Measurements from ENCODE around the gene ZNF280A. TPM values are rescaled to one million over a fixed set of nuclear protein-coding genes. Genes with fewer than 3 reads are reported as not detected.

ZNF280A gene, protein sequence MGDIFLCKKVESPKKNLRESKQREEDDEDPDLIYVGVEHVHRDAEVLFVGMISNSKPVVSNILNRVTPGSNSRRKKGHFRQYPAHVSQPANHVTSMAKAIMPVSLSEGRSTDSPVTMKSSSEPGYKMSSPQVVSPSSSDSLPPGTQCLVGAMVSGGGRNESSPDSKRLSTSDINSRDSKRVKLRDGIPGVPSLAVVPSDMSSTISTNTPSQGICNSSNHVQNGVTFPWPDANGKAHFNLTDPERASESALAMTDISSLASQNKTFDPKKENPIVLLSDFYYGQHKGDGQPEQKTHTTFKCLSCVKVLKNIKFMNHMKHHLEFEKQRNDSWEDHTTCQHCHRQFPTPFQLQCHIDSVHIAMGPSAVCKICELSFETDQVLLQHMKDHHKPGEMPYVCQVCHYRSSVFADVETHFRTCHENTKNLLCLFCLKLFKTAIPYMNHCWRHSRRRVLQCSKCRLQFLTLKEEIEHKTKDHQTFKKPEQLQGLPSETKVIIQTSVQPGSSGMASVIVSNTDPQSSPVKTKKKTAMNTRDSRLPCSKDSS
- total RNA-seq (2014; rRNA removed; shearing (Covaris generic)), result 5.4 and 8.8 TPM in 2 replicates

DNA sequence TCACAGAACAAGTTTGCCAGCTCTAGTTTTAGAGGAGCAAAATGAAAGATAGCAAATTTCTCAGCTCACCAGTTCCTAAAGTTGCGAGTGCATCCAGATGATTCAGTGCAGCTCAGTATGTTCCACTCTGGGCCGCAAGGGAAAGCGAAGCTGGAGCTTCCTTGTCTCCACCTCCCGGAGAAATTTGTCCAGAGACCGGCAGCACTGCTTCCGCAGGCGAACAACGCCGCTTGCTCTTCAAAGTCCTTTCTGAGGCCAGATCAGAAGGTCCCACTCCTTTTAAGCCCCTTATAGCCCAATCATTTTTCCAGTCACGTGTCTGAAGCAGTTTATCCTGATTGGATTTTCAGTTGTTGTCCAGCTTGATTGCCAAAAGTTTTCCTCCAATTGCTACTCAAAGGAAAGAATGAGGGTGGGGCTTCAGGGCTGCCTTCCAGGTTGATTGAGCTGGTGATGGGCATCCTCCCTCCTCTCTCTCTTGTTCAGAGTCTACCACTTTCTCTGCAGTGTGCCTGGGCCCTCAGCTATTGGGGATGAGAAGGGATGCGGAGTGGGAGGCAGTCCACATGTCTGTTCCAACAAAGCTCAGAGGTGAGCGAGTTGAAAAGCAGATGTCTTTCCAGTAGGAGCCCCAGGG is at the start of gene ZNF280A:
TSS of gene ZNF280A (minus strand) at position 251 of the 637 bp plus-strand sequence. CDS start 4,640 bp downstream, outside the sequence.
- DNase-seq (ENCODE audit: low spot score), result peak; percentile 92

DNA sequence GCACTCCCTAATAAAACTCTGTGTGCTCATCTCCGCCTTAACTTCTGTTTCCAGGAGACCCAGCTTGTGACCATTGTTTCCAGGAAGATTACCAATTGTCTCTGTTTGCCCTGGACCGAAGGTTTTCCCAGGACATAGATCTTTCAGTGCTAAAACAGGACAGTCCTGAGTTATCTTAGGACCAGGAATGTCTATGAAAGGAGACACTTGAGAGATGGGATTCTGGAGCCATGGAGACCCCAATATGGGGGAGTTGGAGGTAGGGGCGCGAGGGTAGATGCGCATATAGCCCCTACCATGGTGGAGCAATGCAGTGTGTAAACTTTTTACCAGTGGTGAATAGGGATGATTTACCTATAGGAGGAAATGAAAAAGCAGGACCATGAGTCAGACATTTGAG is 49.1 kb upstream of the ZNF280A start:
- DNase-seq (ENCODE audit: low spot score), result no peak

DNA sequence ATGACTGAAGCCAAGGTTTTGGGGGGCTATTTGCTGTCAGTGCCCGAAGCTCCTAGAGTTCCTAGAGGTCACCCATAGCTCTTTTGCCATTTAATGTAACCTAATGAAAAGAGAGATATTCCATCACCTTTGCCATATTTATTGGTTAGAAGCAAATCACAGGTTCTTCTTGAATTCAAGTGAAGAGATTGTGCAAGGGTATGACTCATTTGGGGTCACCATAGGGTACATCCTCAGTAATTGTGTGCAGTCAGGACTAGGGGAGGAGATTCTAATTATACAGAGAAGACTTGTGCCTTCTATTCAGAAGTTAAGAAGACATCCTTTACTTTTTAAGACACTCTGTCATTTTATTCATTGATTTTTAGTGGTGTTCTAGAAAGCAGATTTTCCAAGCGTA is 45.9 kb upstream of the ZNF280A start:
- no peak for DNase-seq (ENCODE audit: low spot score)

DNA sequence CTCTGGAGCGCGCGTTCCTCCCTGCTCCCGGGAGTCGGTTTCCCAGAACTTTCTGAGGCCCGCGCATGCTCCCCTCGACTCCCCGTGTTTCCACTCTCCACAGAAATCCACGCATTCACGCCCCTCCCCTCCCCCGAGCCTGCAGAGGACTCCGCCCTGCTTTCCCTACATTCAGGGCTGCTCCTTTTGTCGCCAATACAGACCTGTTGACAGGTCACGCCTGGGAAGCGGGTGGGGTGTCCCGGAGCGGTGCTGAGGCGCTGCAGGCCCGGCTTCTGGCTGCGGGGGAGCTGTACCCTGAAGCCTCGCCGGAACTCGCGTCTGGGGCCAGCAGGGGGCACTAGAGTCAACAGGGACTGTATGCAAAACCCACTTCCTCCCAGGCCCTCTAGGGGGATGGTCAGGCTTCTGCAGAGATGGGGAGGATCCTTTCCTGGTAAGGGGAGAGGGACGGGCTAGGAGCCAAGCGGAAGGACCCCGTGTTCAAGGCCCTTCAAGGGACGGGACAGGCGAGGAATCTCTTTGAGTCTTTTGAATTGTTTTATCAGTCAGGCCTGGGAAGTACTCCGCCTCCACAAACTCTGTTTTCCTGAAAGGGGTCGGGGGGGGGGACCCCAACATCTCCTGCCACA is 39.0 kb upstream of the ZNF280A start, which contains the start of gene PRAME:
TSS of gene PRAME (minus strand) at position 294 of the 632 bp plus-strand sequence. CDS start 2,433 bp downstream, outside the sequence.
- DNase-seq (ENCODE audit: low spot score), result peak; percentile 75

DNA sequence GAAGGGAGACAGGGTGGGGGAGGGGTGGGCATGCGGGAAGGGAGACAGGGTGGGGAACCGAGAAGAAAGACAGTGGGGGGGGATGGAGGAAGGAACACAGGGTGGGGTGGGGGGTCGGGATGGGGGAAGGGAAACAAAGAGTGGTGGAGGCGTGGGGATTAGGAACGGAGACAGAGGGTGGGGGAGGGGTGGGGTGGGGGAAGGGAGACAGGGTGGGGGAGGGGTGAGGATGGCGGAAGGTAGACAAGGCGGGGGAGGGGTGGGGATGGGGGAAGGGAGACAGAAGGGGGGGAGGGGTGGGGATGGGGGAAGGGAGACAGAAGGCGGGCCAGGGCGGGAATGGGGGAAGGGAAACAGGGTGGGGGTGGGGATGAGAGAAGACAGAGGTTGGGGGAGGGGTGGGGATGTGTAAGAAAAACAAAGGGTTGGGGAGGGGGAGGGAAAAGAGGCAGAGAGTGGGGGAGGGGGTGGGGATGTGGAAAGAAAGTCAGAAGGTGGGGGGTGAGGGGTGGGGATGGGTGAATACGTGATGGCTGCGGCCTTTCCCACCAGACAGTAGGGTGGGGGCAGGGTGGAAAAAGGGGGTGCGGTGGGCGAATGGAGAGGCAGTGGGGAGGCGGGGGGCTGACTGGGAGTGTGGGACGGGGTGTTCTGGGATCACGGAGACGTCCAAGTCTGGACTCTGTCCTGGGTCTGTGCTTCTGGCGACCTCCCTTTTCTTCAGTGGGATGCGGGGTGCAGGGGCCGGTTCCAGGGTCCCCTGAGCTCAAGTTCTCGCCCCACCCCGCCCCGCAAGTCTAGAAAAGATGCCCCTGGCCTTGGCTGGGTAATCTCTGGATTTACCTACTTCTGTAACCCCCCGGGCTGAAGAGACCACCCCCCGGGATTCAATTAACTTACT is 38.3 kb upstream of the ZNF280A start:
- DNase-seq (ENCODE audit: low spot score), result no peak

DNA sequence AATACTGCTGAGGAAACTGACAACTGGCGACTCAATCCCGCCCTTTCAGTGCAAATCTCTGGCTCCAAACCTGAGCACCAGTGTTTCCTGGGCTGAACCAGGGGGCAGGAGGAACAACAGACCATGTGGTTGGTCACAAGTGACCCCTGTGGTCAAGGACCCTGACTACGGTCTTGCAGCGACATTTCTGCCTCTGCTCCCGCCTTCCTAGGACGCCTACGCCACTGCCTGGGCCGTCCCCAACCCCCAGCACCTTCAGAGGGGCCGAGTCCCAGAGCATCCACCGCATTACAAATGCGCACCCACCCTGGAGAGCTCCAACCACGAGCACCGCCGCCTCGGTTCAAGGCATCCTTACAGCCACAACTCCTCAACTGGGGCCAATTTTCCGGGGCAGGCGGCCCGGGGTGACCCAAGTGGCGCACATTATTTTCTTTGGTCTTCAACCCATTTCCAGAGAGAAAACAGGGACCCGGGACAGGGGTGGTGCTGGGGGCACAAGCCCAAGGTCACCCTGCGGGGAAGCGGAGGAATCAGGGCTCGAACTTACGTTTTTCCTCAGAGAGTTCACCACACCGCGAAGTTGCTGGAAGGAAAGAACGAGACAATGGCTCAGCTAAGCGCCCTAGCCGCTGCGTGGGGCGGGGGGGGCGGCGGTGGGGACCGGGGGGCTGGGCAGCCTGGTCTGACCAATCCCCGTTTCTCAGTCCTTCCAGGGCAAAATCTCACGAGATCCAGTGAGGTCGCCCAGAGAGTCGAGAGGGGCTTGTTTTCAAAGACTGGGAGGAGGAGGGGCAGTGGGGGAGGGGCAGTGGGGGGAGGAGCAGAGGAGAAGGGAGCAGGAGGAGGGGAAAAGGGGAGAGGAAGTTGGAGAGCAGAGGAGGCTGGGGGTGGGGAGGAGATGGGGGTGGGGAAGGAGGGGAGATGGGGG is 37.2 kb upstream of the ZNF280A start:
- no peak for DNase-seq (ENCODE audit: low spot score)

DNA sequence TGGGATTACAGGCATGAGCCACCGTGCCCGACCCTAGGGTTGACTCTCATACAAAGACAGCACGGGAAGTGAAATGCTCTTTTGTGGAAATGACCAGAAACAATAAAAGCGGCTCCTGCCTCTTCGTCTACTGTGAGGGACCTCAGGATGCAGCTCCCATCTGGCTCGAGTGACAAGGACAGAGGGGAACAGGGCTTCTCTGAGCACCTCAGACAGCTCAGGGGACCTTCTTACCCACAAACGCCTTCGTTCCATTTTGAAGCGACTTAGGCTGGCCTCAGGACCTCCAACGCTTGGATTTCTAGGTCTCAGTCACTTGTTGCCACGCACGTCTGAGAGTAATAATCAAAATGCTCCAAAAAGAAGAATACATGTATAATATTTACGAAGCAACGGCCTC is 36.5 kb upstream of the ZNF280A start:
- no peak for DNase-seq (ENCODE audit: low spot score)

DNA sequence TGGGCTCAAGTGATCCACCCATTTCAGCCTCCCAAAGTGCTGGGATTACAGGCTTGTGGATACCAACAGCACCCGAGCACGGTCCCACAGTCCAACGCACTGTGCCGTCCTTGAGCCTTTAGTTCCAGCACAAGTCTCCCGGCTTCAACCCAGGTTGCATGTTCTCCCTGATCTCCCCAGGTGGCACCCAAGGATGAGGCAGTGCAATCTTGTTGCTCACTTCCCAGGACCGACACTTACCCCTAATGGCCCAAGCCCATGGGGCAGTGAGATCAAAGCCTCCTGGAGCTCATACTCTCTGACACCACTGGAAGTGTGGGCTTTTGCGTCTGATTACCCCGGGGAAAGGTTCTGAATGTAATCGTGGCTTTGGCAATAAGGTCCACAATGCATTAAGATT is 35.5 kb upstream of the ZNF280A start:
- DNase-seq (ENCODE audit: low spot score), result no peak

DNA sequence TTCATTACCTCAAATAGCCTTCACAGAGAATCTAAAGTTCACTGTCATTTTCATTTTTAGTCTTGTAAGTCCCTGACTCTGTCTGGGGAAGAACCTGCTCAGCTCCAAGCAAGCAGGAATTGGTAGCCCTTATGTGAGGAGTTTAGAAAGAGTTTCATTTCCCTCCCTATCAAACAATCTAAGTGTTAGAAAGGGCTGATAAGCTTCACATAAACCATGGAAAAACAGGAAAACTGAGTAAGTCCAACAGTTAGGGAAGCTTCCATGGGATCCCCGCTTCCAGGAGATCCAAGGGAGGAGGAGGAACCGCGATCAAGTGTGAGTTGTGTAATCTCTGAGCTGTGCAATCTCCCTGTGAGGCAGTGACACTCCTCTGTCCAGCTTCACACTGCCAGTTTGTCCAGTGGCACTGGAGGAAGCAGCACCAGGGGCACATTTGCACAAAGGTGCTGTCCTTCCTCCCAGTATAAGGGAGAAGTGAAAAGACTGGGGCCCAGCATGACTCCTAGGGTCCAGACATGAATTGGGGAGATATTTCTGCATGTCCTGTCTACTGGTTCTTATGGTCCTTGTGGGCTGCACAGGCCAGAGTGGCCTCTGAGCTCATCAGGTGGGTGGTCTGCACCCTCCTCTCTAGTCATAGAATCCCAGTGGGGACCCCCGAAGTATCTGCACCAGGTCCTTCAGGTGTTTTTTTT is 34.7 kb upstream of the ZNF280A start:
- DNase-seq (ENCODE audit: low spot score), result no peak

DNA sequence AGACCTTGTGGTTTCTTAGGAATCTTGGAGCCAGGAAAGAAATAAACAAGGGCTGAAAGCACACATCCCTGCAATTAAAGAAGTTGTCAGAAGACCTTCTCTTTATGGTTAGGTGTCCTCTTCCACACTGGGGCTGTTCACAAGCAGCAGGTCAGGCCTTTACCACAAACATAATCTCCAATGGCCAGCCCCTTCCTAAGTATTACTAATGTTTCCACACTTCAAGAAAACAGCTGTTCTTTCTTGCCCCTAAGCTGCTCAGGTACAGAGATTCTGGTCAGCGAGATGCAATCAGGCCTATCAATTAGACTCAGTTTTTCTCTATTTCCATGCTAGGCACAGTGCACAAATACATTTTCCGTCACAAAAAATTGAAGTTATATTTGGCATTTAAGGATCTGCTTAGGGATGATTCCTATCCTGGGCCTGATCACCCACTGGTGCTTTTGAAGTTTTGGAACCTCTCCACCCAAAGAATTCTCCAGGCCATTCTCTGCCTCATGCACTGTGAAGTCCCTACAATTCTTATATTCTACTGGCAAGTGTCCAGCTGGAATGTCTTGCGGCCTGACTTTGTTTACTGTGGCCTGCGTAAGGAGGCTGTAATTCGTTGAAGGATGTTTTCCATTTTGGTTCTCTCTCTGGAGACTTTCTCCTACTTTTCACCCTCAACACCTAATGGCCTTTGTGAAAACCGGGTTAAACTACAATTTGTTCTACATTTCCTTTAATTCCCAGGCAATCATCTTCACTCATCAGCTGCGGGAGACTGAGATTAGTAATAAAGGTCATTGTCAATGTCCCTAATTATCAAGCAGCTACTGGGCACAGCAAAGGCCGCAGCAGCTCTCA is 33.9 kb upstream of the ZNF280A start:
- no peak for DNase-seq (ENCODE audit: low spot score)

DNA sequence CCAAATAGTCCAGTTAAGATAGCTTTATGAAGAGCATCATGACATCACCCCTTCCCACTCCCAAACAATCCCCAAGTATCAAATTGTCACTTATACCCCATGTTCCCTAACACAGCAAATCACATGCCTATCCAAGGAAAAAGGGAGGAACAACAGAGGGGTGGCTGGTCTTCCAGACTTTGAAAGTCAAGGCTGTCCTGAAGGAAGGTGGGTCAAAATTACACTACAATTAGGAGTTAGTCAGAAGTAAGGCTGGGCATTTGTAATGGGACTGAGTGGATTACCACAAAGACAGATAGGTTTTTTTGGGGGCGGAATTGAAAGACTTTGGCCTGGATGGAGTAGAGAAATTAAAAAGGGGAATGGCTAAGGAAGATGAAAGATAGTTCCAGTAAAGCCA is 33.1 kb upstream of the ZNF280A start:
- DNase-seq (ENCODE audit: low spot score), result no peak

DNA sequence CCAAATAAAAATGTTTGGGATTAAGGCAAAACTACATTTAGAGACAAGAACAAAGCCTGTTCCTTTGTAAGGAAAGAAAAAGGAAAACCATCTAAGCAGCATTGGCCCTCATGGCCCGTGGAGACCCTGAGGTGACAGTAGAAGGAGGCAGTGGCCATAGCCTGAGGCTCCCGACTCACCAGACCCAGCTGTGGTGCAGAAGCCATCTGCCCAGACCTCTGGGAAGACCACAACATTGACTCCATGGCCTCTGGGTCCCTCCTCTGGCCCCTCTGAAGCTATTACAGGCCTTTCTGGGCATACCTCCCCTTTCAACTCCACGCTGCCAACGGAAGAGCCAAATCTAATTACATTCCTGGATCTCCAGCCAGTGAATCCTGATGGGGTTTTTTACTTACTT is 32.6 kb upstream of the ZNF280A start:
- no peak for DNase-seq (ENCODE audit: low spot score)

DNA sequence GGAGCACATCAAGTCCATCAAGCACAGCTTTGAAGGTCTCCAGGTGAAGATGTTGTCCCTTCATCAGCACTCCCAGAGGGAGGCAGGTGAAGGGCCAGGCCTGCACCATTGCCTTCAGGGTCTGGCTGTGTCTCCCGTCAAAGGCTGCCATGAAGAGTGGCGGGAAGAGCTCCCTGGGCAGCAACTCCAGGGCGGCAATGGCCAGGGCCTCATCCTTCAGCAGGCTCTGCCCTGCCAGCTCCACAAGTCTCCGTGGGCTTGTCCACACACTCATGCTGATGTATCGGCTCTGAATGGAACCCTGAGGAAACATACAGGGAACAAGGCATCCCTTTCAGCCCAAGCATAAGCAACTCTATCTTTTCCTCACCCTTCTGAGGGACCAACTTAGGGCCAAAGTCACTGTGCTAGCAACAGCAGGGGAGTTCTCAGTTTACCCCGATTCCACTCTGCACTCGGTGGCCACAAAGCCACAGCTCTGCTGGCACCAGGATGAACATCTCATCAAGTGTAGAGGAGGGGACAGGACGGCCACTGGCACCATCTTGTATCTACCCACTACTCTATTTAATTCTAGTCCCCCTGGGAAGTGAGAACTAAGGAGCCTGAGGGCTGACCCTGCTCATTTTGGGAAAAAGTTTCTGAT is 30.8 kb upstream of the ZNF280A start:
- DNase-seq (ENCODE audit: low spot score), result no peak

DNA sequence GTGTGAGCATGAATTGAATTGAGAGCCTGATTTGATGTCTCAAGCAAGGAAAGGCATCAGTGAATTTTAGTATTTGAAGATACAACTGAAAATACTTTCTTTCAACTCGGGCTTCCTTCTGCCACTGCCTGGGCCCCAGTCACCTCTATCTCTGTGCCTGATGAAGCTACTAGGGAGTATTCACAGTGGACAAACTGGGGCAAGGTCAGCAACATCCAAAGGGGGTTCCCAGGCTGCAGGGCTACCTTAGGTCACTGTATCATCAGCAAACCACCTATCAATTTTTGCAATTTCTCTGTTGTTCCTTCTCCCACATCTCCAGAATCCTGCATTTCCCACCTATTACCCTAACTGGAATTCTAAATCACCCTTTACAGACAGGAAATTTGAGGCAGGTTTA is 28.8 kb upstream of the ZNF280A start:
- DNase-seq (ENCODE audit: low spot score), result no peak

DNA sequence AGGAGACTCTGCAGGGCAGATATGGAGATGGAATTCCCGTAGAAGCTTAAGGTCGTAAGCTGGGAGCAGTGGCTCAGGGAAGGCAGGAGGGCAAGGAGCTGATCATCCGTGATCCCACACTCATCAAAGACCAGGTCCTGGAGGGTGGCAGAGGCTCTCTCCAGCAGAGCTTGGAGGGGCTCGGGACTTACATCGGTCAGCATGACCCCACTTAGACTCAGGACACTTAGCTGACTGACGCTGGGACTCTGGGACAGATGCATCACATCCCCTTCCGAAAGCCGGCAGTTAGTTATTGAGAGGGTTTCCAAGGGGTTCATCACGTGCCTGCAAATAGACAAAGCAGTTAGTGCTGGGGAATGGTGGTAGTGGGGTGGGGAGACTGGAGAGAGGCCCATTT is 28.2 kb upstream of the ZNF280A start:
- no peak for DNase-seq (ENCODE audit: low spot score)

DNA sequence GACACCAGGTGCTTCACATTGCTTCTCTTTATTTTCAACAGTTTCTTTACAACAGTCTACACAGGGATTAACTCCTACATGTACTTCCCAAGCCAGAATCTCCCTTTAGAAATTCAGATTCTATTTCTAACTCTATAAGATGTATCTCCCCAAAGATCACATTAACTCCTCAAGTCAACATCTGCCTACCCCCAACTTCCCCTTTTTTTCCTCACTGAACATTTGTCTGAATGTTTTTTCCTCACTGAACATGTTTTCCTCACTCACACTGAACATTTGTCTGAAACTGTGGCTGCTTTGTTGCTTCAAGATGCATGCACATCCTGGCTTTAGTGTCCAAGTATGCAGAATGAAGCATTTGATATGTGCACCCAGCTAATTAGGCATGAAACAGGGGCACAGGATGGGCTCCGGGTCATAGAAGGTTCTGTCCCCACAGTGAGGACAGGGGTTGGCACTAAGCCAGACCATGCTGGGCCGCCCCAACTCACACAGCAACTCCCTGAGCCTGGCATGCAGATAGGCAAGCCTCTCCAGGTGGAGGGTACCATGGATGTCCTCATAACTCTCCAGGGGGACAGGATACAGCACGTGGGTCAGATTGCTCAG is 27.7 kb upstream of the ZNF280A start:
- DNase-seq (ENCODE audit: low spot score), result no peak

DNA sequence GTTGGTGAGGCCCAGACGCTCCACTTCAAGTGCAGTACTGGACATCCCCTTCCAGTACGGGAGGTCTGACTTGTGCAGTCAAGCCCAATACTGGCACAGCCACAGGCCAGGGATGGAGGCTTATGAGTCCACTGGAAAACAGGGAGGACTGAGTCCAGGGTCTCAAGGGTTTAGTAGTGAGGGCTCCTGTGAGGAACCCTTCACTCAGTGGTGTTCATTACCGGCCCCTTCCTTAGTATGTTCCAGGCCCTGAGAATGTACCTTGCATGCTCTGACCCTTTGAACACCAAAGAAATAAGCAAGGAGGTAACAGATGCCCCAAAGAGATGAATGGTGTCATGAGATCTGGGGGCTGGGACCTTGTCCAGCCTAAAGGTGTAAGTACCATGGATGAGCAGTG is 27.2 kb upstream of the ZNF280A start:
- DNase-seq (ENCODE audit: low spot score), result no peak

DNA sequence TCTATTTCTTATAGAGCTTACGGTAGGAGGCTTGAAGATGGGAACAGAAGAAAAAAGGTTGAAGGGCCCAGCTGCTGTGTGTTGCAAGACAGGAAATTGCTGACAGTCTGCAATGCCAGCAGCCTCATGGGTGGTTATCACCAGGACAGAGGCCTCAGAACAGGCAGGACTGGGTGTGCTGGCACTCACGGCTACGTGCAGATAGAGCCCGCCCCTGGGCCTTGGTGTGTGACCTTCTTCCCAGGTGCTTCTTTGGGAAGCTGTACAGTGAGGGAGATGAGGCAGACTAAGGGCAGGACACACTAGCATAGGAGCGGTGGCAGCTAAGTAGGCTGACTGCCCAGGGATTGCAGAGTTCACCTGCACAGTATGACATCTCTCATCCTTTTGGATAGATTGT is 26.4 kb upstream of the ZNF280A start:
- no peak for DNase-seq (ENCODE audit: low spot score)

Measured in A172 (cell line).